GM23338 (cell line): ENCODE results near the gene RTKN2.

Source experiments
- CREB1 ChIP-seq: fragments of 250-450 bp; sonication (Bioruptor Pico); IDR thresholded peaks from 2 replicates; pipeline ENCODE4 v1.5.0; 2020; ENCODE audit warnings: low read depth, mild to moderate bottlenecking, moderate library complexity
- CTCF ChIP-seq, 2 experiments: fragments of 200-600 bp in 1 of 2; sonication (generic) in 1 of 2; conservative IDR thresholded peaks; 2 replicates each; pipeline versions ENCODE4 v1.5.1 to v1.6.1; 2016 to 2017; ENCODE audit warnings: antibody characterized with exemption in 2 of 2, low read depth in 2 of 2, mild to moderate bottlenecking in 2 of 2, moderate library complexity in 1 of 2
- ETS1 ChIP-seq: IDR thresholded peaks from 2 replicates; pipeline ENCODE4 v1.6.1; 2016; ENCODE audit warnings: antibody characterized with exemption
- EZH2 ChIP-seq: fragments of 200-600 bp; sonication (generic); IDR thresholded peaks from one replicate; pipeline ENCODE4 v1.8.0; 2017; ENCODE audit warnings: antibody characterized with exemption, mild to moderate bottlenecking, low read depth; ENCODE audit not compliant: unreplicated experiment
- EZH2phosphoT487 ChIP-seq: fragments of 200-600 bp; sonication (generic); IDR thresholded peaks from one replicate; pipeline ENCODE4 v1.8.1; 2018; ENCODE audit warnings: antibody characterized with exemption; ENCODE audit not compliant: unreplicated experiment
- POLR2AphosphoS5 ChIP-seq: IDR thresholded peaks from 2 replicates; pipeline ENCODE4 v1.6.1; 2016; ENCODE audit warnings: antibody characterized with exemption, low read depth
- REST ChIP-seq: IDR thresholded peaks from one replicate; pipeline ENCODE4 v1.6.1; 2018; ENCODE audit warnings: antibody characterized with exemption; ENCODE audit not compliant: unreplicated experiment

GRCh38 chr10:62136931-62137330 lies 131.7 kb downstream of the RTKN2 start:
- TF ChIP-seq CTCF (conservative IDR thresholded peaks at IDR 0.05; ENCODE audit: low read depth in 2 of 2) (no peak), POLR2AphosphoS5 (no peak), CREB1 (no peak), EZH2phosphoT487 (no peak), ETS1 (no peak), EZH2 (no peak), REST (no peak)
